Measurements from ENCODE around the gene MVB12B. TPM values are rescaled to one million over a fixed set of nuclear protein-coding genes. Genes with fewer than 3 reads are reported as not detected.

Gene MVB12B
- total RNA-seq, 4 donors from 2014 or later, result 15.7 to 27.3 (median 22.7) TPM

- TF ChIP-seq POLR2A (IDR thresholded peaks at IDR 0.05), result no peak
- TF ChIP-seq EP300 (IDR thresholded peaks at IDR 0.05; ENCODE audit: low read depth), result no peak
- no peak for TF ChIP-seq CTCF (IDR thresholded peaks at IDR 0.05)
- no peak for TF ChIP-seq POLR2AphosphoS5 (IDR thresholded peaks at IDR 0.05)
- no peak for DNase-seq
- in situ Hi-C loops (cut with MboI; ENCODE audit: low pct_ligation_motif_present in 1 of 4, low pct_unique_long_range_greater_than_20kb in 1 of 4, low sequenced_read_pairs in 3 of 4) (loop anchor here in 2 of 4 donors (25.0 kb wide), 1 partner anchor 174 kb away; no protein-coding TSS in a partner anchor), intact Hi-C loops (cut with DNase I; ENCODE audit: low total_unique reads) (no loop called here)
- Histone ChIP-seq H3K27ac (no peak overlapping the region), H3K36me3 (no peaks in the 10 kb centered on the region), H3K4me1 (no peaks in the 10 kb centered on the region), H3K27me3 (no peaks in the 10 kb centered on the region), H3K9me3 (no peaks in the 10 kb centered on the region), H3K4me3 (no peak overlapping the region)
- 95% methylated on average over 8 of the region's 11 CpGs; no CpG with 5 or more reads in 1 of the 2 donors for WGBS, 2 donors (ENCODE audit: low coverage in 1 of 2)
These were observed 159.6 kb downstream of the MVB12B start for GRCh38 chr9:126486276-126486675.

- Histone ChIP-seq H3K36me3 (no peaks in the 10 kb centered on the region), H3K4me1 (no peaks in the 10 kb centered on the region), H3K4me3 (no peak overlapping the region), H3K27ac (no peak overlapping the region), H3K27me3 (no peaks in the 10 kb centered on the region), H3K9me3 (no peaks in the 10 kb centered on the region)
- no peak for TF ChIP-seq CTCF (IDR thresholded peaks at IDR 0.05)
- TF ChIP-seq POLR2A (IDR thresholded peaks at IDR 0.05), result no peak
- TF ChIP-seq POLR2AphosphoS5 (IDR thresholded peaks at IDR 0.05), result no peak
- no peak for TF ChIP-seq EP300 (IDR thresholded peaks at IDR 0.05; ENCODE audit: low read depth)
- WGBS, 2 donors (ENCODE audit: low coverage in 1 of 2), result 86 to 91% methylated on average over 8 to 12 of the region's 12 CpGs
- no peak for DNase-seq
- intact Hi-C loops (cut with DNase I; ENCODE audit: low total_unique reads) (no loop called here), in situ Hi-C loops (cut with MboI; ENCODE audit: low pct_ligation_motif_present in 1 of 4, low pct_unique_long_range_greater_than_20kb in 1 of 4, low sequenced_read_pairs in 3 of 4) (loop anchor here in 2 of 4 donors (25.0 kb wide), 1 partner anchor 176 kb away; no protein-coding TSS in a partner anchor)
These were observed 161.2 kb downstream of the MVB12B start for GRCh38 chr9:126487856-126488255.

- 64 to 69% methylated on average over 5 to 8 of the region's 8 CpGs for WGBS, 2 donors (ENCODE audit: low coverage in 1 of 2)
- H3K4me3 ChIP-seq, result no peak overlapping the region
- no peak for DNase-seq
- no peak overlapping the region for H3K27ac ChIP-seq
- H3K27me3 ChIP-seq, result no peaks in the 10 kb centered on the region
- H3K36me3 ChIP-seq, result no peaks in the 10 kb centered on the region
- no peak for TF ChIP-seq CTCF (IDR thresholded peaks at IDR 0.05)
- no peak for TF ChIP-seq POLR2A (IDR thresholded peaks at IDR 0.05)
- no peak for TF ChIP-seq POLR2AphosphoS5 (IDR thresholded peaks at IDR 0.05)
- no peak for TF ChIP-seq EP300 (IDR thresholded peaks at IDR 0.05; ENCODE audit: low read depth)
- in situ Hi-C loops (cut with MboI; ENCODE audit: low pct_ligation_motif_present in 1 of 4, low pct_unique_long_range_greater_than_20kb in 1 of 4, low sequenced_read_pairs in 3 of 4), result loop anchor here in 2 of 4 donors (25.0 kb wide), 1 partner anchor 176 kb away; no protein-coding TSS in a partner anchor
- no peaks in the 10 kb centered on the region for H3K9me3 ChIP-seq
- no peaks in the 10 kb centered on the region for H3K4me1 ChIP-seq
- intact Hi-C loops (cut with DNase I; ENCODE audit: low total_unique reads), result no loop called here
These were observed 161.7 kb downstream of the MVB12B start for GRCh38 chr9:126488310-126488709.

- H3K27me3 ChIP-seq, result no peaks in the 10 kb centered on the region
- no peaks in the 10 kb centered on the region for H3K9me3 ChIP-seq
- no peak overlapping the region for H3K27ac ChIP-seq
- H3K4me3 ChIP-seq, result no peak overlapping the region
- DNase-seq, result no peak
- no peaks in the 10 kb centered on the region for H3K36me3 ChIP-seq
- no peaks in the 10 kb centered on the region for H3K4me1 ChIP-seq
- in situ Hi-C loops (cut with MboI; ENCODE audit: low pct_ligation_motif_present in 1 of 4, low pct_unique_long_range_greater_than_20kb in 1 of 4, low sequenced_read_pairs in 3 of 4), result loop anchor here in 2 of 4 donors (25.0 kb wide), 1 partner anchor 177 kb away; no protein-coding TSS in a partner anchor
- intact Hi-C loops (cut with DNase I; ENCODE audit: low total_unique reads), result no loop called here
- TF ChIP-seq CTCF (IDR thresholded peaks at IDR 0.05) (no peak), EP300 (IDR thresholded peaks at IDR 0.05; ENCODE audit: low read depth) (no peak), POLR2A (IDR thresholded peaks at IDR 0.05) (no peak)
- WGBS, 2 donors (ENCODE audit: low coverage in 1 of 2), result 96% methylated on average over 8 of the region's 8 CpGs; no CpG with 5 or more reads in 1 of the 2 donors
These were observed 162.3 kb downstream of the MVB12B start for GRCh38 chr9:126488881-126489404.
